Tibial nerve (tissue), 4 donors: ENCODE measurements around the gene MASP1. TPM values are rescaled to one million over a fixed set of nuclear protein-coding genes. Genes with fewer than 3 reads are reported as not detected.

Experiments
- DNase-seq, 2 donors: peaks; one replicate each; pipeline ENCODE4 v3.0.0-alpha.2; 2019; ENCODE audit warnings: low spot score in 2 of 2
- H3K27ac ChIP-seq, 4 donors: fragments of 200-600 bp; sonication (generic) in 3 of 4; one replicate each; pipeline ENCODE4 v1.5.1; 2017 to 2019; ENCODE audit warnings: mild to moderate bottlenecking in 1 of 4
- H3K27me3 ChIP-seq, 2 donors: fragments of 200-600 bp; sonication (generic) in 1 of 2; one replicate each; pipeline versions ENCODE4 v1.5.1 to v1.6.0; 2017 to 2019
- H3K36me3 ChIP-seq, 3 donors: fragments of 200-600 bp; sonication (generic); one replicate each; pipeline ENCODE4 v1.5.1; 2018 to 2019
- H3K4me1 ChIP-seq, 4 donors: fragments of 200-600 bp; sonication (generic) in 3 of 4; one replicate each; pipeline ENCODE4 v1.5.1; 2017 to 2019
- H3K4me3 ChIP-seq, 4 donors: fragments of 200-600 bp; sonication (generic) in 3 of 4; one replicate each; pipeline ENCODE4 v1.5.1; 2017 to 2019; ENCODE audit warnings: mild to moderate bottlenecking in 1 of 4, moderate library complexity in 1 of 4
- H3K9me3 ChIP-seq, 4 donors: fragments of 200-600 bp; sonication (generic) in 3 of 4; one replicate each; pipeline ENCODE4 v1.5.1; 2017 to 2019
- CTCF ChIP-seq, 5 experiments: fragments of 200-600 bp in 3 of 5; fragments of 450-650 bp in 2 of 5; sonication (generic) in 3 of 5; IDR thresholded peaks; one replicate each; pipeline ENCODE4 v1.5.1; 2016 to 2019; ENCODE audit warnings: antibody characterized with exemption in 5 of 5, mild to moderate bottlenecking in 3 of 5, moderate library complexity in 2 of 5
- EP300 ChIP-seq, 2 donors: sonication (generic); formaldehyde crosslinking; IDR thresholded peaks; one replicate each; pipeline ENCODE4 v1.6.1; 2017; ENCODE audit warnings: antibody characterized with exemption in 2 of 2, mild to moderate bottlenecking in 1 of 2
- POLR2A ChIP-seq, 2 donors: fragments of 450-650 bp; IDR thresholded peaks; one replicate each; pipeline ENCODE4 v1.6.1; 2017; ENCODE audit warnings: antibody characterized with exemption in 2 of 2, mild to moderate bottlenecking in 2 of 2, moderate library complexity in 2 of 2
- WGBS, 2 donors: methylation state at CpG; one replicate each; pipeline ENCODE4 v1.1.5; 2018; 5-methylcytosine and 5-hydroxymethylcytosine counted together
- total RNA-seq, 4 donors: library from RNA; depleted of rRNA; stranded (reverse); fragments of >200 nt; gene quantifications; one replicate each; pipeline ENCODE4 v1.1.0, GENCODE V29; 2016

Gene MASP1
- total RNA-seq, 4 donors from 2014 or later, result 2.0 to 10.9 (median 4.7) TPM

- no peak overlapping the region for H3K4me3 ChIP-seq
- H3K27ac ChIP-seq, result no peak overlapping the region
- DNase-seq, result no peak
- 79 to 84% methylated on average over 7 of the region's 7 CpGs for WGBS, 2 donors
- no peaks in the 10 kb centered on the region for H3K27me3 ChIP-seq
- TF ChIP-seq EP300 (IDR thresholded peaks at IDR 0.05), result no peak
- TF ChIP-seq CTCF (IDR thresholded peaks at IDR 0.05), result no peak
- TF ChIP-seq POLR2A (IDR thresholded peaks at IDR 0.05), result no peak
- peaks cover 0 to 10% (median 0%) of the 10 kb centered on the region in 4 donors for H3K4me1 ChIP-seq
- no peaks in the 10 kb centered on the region for H3K9me3 ChIP-seq
- H3K36me3 ChIP-seq, result no peaks in the 10 kb centered on the region
These were observed 94.8 kb downstream of the MASP1 start for GRCh38 chr3:187196573-187197334.

GRCh38 chr3:187193181-187193580 lies 98.4 kb downstream of the MASP1 start:
- Histone ChIP-seq H3K4me1 (peaks cover 0 to 15% (median 0%) of the 10 kb centered on the region in 4 donors), H3K36me3 (no peaks in the 10 kb centered on the region), H3K9me3 (no peaks in the 10 kb centered on the region), H3K4me3 (no peak overlapping the region), H3K27ac (no peak overlapping the region), H3K27me3 (no peaks in the 10 kb centered on the region)
- TF ChIP-seq POLR2A (IDR thresholded peaks at IDR 0.05) (no peak), EP300 (IDR thresholded peaks at IDR 0.05) (no peak), CTCF (IDR thresholded peaks at IDR 0.05) (no peak)
- no peak for DNase-seq

- Histone ChIP-seq H3K27me3 (no peaks in the 10 kb centered on the region), H3K4me1 (peaks cover 0 to 15% (median 0%) of the 10 kb centered on the region in 4 donors), H3K27ac (no peak overlapping the region), H3K36me3 (no peaks in the 10 kb centered on the region), H3K9me3 (no peaks in the 10 kb centered on the region), H3K4me3 (no peak overlapping the region)
- 83 to 85% methylated on average over 1 of the region's 1 CpG for WGBS, 2 donors
- no peak for TF ChIP-seq CTCF (IDR thresholded peaks at IDR 0.05)
- TF ChIP-seq POLR2A (IDR thresholded peaks at IDR 0.05), result no peak
- TF ChIP-seq EP300 (IDR thresholded peaks at IDR 0.05), result no peak
- no peak for DNase-seq
These were observed 100.3 kb downstream of the MASP1 start for GRCh38 chr3:187191271-187191670.

GRCh38 chr3:187188931-187189330 lies 102.6 kb downstream of the MASP1 start:
- Histone ChIP-seq H3K4me1 (peaks cover 0 to 13% (median 0%) of the 10 kb centered on the region in 4 donors), H3K4me3 (no peak overlapping the region), H3K27ac (no peak overlapping the region), H3K27me3 (no peaks in the 10 kb centered on the region), H3K9me3 (no peaks in the 10 kb centered on the region), H3K36me3 (no peaks in the 10 kb centered on the region)
- DNase-seq, result no peak
- WGBS, 2 donors, result 39 to 41% methylated on average over 2 of the region's 2 CpGs
- TF ChIP-seq POLR2A (IDR thresholded peaks at IDR 0.05) (no peak), CTCF (IDR thresholded peaks at IDR 0.05) (no peak), EP300 (IDR thresholded peaks at IDR 0.05) (no peak)

GRCh38 chr3:187186801-187187421 lies 104.6 kb downstream of the MASP1 start:
- no peak for TF ChIP-seq EP300 (IDR thresholded peaks at IDR 0.05)
- TF ChIP-seq CTCF (IDR thresholded peaks at IDR 0.05), result no peak
- no peak for TF ChIP-seq POLR2A (IDR thresholded peaks at IDR 0.05)
- Histone ChIP-seq H3K27me3 (no peaks in the 10 kb centered on the region), H3K9me3 (no peaks in the 10 kb centered on the region), H3K27ac (no peak overlapping the region), H3K36me3 (no peaks in the 10 kb centered on the region), H3K4me1 (peaks cover 0 to 5% (median 0%) of the 10 kb centered on the region in 4 donors), H3K4me3 (no peak overlapping the region)
- no peak for DNase-seq
- WGBS, 2 donors, result 54 to 57% methylated on average over 5 of the region's 5 CpGs
